ENCODE results near the gene HEATR5A.

The HEATR5A gene

DNA sequence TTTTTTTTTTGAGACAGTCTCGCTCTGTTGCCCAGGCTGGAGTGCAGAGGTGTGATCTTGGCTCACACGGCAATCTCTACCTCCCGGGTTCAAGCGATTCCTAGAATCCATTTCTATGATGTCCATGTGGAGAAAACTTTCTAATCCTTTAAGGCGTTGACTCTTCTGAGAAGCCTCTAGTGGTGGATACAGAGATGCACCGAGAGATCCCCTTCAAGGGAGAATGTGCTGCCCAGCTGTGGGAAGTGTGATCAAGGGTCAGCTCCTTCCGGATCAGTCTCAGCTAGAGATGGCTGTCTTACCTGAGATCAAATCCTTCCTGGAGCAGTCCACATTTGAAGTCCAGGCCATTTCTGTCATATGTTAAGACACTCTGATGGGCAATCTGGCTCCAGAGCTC is 120.1 kb downstream of the HEATR5A start:
- no peak overlapping the region for H3K4me3 ChIP-seq (ENCODE audit: low read depth, low read length)
- DNase-seq (ENCODE audit: low read depth), result no peak
- no peak for TF ChIP-seq CTCF (IDR thresholded peaks at IDR 0.05; ENCODE audit: low read depth, low read length, missing control alignments)

DNA sequence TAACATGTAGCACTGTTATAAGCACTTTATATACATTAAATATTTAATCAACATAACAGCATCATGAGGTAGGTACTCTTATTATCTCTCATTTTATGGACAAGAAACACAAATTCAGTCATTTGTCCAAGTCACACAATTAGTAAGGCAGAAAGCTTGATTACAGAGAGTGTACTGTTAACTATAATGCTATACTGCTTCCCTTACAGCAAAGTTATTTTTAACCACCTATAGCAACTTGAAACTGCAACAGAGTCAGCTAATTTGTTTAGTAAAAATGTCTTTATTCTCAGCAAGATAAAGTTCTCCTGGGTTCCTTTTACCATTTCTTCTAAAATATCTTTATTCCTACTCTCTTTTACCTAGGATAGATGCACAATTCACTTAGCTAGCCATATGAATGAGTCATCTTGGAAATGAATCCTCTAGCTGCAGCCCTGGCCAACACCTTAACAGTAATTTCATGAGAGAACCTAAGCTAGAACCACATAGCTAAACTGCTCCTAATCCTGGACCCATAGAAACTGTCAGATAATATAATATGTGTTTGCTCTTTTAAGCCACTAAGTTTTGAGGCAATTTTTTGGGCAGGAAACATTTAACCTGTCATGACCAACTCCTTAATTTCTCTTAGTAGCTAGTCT is 122.5 kb downstream of the HEATR5A start:
- DNase-seq (ENCODE audit: low read depth), result no peak
- TF ChIP-seq CTCF (IDR thresholded peaks at IDR 0.05; ENCODE audit: low read depth, low read length, missing control alignments), result no peak

DNA sequence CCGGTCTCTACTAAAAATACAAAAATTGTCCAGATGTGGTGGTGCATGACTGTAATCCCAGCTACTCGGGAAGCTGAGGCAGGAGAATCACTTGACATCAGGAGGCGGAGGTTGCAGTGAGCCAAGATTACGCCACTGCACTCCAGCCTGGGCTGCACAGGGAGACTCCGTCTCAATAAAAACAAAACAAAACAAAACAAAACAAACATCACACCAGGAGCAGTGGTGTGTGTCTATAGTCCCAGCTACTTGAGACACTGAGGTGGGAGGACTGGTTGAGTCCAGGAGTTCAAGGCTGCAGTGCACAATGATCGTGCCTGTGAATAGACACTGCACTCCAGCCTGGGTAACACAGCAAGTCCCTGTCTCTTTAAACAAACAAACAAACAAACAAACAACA is 123.2 kb downstream of the HEATR5A start:
- no peak for DNase-seq (ENCODE audit: low read depth)
- TF ChIP-seq CTCF (IDR thresholded peaks at IDR 0.05; ENCODE audit: low read depth, low read length, missing control alignments), result no peak

More for the DNA sequence above, 122.5 kb downstream of the HEATR5A start:
- H3K4me3 ChIP-seq (ENCODE audit: low read depth, low read length), result no peak overlapping the region

GRCh38 chr14:31294746-31295405 is 125.5 kb downstream of the HEATR5A start:
- no peak for TF ChIP-seq CTCF (IDR thresholded peaks at IDR 0.05; ENCODE audit: low read depth, low read length, missing control alignments)
- no peak overlapping the region for H3K4me3 ChIP-seq (ENCODE audit: low read depth, low read length)
- no peak for DNase-seq (ENCODE audit: low read depth)

More for the DNA sequence above, 123.2 kb downstream of the HEATR5A start:
- H3K4me3 ChIP-seq (ENCODE audit: low read depth, low read length), result no peak overlapping the region

GRCh38 chr14:31292937-31293616 is 127.3 kb downstream of the HEATR5A start:
- TF ChIP-seq CTCF (IDR thresholded peaks at IDR 0.05; ENCODE audit: low read depth, low read length, missing control alignments), result no peak
- DNase-seq (ENCODE audit: low read depth), result no peak
- H3K4me3 ChIP-seq (ENCODE audit: low read depth, low read length), result no peak overlapping the region

GRCh38 chr14:31291210-31291609 is 129.1 kb downstream of the HEATR5A start:
- H3K4me3 ChIP-seq (ENCODE audit: low read depth, low read length), result no peak overlapping the region
- no peak for TF ChIP-seq CTCF (IDR thresholded peaks at IDR 0.05; ENCODE audit: low read depth, low read length, missing control alignments)
- DNase-seq (ENCODE audit: low read depth), result no peak
